ENCODE measurements around the gene GOLIM4.

The GOLIM4 gene

DNA sequence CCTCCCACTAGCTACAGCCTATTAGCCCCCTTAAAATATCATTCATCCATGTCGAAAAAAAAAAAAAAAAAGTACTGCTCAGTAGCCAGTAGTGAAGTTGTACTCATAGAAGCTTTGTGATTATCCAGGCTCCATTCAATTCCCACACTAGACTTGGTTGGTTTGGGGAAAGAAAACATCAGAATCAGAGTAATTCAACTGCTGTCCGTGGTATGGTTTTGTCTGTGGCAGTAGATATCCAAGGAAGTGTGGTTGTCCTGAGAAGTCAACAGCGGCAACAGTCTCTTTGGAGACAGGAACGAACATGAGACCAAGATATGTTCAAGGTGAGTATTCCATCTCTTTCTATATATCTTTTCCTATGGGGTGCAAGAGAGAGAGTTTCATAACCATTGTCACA is 99.2 kb downstream of the GOLIM4 start:
- no peak for DNase-seq (ENCODE audit: low read depth in 2 of 2)

DNA sequence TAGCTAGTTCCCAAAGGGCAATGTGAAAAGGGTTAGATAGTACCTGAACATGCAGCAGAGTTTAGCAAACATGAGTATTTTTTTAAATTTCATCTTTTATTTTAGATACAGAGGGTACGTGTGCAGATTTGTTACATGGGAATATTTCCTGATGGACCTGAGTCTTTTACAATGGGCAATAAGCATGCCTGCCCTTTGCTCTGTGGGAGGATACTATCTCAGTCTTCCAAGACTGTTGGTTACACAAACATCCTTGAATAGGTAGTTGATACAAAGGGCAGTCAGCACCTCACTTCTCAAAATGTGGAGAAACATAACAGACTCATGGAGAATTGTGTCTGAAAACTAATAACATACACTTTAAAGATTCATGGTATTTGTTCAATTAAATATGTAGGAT is 103.3 kb downstream of the GOLIM4 start:
- DNase-seq (ENCODE audit: low read depth in 2 of 2) = no peak

DNA sequence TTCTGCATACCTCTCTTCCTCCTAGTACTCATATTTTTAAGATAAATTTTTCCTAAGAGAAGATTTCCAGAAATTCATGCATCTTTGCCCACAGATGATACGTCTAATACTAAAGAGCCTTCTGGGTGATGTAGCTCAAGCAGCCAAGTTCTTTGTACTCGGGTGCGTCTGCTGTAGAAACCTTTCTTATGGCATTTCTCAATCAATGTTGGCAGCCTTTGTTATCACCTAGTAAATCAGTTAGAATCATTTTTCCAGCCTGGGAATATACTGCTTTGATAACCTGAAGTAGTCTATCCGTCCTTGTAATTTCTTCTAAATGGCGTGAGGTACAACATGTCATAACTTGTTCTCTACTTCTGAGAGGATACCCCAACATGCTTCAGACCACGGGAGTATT is 104.5 kb downstream of the GOLIM4 start:
- DNase-seq (ENCODE audit: low read depth in 2 of 2) = no peak

DNA sequence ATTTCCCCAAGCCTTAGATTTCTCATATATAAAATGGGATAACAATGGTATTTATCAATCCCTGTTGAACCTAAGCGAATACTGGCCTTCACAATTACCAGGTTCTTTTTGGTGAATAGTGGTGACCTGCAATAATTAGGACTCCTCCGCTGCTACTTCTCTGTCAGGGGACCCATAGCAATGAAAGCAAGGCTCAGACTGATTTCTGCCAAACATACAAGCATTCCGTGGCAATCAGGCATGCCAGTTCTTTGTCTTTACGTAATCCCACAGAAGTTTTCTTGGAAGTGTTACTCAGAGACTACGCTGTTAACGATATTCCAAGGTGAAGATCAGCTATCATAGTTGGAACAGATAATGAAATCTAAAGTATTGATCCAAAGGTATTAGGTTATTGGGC is 105.7 kb downstream of the GOLIM4 start:
- no peak for DNase-seq (ENCODE audit: low read depth in 2 of 2)

DNA sequence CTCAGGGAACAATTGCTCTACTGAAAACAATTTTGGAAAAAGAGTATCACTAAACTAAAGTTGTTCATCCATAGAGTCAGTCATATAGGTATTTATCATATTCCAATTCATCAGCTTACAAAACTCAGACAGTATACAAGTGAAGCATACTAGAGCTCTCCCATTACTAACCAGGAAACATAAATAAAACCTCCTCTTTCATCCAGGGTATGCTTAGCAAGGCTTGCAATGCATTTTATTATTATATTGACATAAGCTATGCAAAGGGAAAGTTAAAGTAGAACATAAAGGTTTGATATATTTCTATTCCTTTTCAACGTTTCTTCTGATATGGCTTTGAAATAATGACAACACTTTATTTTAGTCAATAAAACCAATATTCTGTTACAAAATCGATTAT is 106.7 kb downstream of the GOLIM4 start:
- DNase-seq (ENCODE audit: low read depth in 2 of 2) = no peak

DNA sequence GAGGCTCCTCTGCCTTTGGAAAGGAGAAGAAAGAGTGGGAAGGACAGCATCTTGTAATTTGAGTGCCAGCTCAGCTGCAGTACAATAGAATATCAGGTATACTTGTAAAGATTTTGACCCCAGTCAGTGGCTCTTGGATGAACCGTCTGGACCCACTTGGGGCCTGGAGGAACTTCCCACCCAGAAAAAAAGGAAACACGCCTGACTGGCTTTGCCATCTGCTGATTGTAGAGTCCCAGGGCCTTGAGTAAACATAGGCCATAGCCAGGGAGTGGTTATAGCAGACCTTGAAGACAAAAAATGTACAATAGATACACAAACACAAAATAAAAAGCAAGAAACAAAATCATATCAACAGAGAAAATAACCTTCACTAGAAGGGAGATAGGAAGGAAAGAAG is 112.1 kb downstream of the GOLIM4 start:
- DNase-seq (ENCODE audit: low read depth in 2 of 2) = no peak

DNA sequence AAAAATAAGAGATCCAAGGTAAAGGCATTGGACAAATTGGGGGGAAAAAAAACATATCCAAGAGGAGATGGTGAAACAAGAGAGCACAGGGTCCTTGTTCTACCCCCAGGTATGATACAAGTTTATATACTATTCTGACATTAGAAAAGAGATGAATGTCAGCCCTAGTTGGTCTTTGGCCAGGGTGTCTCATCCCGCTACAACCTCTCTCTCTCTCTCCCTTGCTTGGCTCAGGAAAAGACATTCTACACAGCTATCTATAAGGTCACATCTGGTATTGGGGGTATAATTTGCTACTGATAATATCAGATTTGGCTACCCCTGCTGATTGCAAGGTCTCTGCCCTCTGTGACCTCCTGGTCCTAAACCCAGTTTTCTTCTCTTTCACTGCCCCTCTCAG is 117.2 kb downstream of the GOLIM4 start:
- no peak for DNase-seq (ENCODE audit: low read depth in 2 of 2)

DNA sequence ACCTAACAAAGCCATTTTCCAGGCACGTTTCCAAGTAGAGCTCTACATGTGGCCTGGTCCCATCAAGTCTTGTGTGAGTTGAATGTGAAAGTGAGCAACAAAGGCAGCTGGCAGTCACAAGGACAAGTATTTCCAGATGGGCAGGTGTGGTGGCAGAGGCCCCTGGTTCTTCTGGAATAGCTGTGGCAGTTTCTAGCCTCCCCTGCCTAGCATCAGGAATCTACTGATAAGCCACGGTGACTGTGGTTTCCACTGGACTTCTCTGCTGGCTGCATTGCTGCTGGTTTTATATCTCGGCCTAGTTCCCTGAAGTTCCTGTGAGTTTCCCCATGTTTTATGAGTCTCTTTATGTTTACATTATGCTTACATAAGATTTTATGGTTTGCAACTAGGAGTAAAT is 117.7 kb downstream of the GOLIM4 start:
- DNase-seq (ENCODE audit: low read depth in 2 of 2) = no peak

DNA sequence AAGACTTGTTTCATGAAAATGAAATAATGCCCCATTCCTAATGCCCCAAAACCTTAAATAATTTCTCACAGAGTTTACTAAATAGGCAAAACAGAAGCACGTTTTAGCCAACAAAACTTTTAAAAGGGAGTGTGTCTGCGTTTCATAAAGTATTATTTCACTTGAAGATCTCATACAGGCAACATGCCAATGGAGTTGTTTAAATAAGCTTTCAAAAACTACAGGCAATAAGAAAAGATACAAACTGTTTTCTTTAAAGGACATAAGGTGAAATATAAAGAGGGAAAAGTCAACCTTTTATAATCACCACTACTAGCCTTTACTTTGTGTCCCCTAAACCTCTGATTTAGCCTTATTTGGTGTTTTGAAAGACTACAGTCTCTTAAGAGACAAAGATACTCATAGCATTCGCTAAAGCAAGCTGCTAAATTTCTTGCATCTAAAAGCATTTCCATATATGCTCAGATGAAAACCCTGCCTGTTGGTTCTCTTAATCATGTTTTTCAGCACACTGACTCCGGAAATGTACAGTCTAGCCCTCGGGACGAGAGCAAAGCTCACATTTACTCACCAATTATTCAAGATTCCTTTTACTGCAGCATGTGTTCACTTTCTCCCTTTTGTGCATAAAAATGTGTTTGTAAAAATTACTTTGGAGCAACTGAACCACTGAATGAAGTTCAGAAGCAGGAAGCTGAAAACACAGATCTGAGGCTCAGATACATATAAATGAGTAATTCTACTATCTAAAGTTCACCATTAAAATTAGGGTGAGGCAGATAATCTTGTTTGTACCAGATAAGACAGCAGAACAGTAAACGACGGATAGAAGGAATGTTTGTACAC is 119.0 kb downstream of the GOLIM4 start:
- no peak for DNase-seq (ENCODE audit: low read depth in 2 of 2)

DNA sequence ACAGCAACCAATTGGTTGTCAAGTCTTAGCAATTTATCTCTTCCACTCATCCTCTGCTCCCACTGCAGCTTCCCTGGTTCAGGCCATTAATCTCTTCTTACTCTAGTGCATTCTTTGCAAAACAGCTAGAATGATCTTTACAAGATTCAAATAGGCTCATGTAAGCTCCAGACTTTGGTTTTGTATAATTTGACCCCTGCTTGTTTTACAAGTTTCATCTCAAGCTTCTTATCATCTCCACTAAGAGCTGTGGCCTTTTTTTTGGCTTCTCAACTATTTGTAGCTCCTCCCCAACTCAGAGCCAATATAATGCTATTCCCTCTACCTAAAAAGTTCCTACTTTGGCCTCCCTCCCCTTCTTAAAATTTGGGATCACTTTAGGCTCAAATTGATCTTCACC is 121.8 kb downstream of the GOLIM4 start:
- DNase-seq (ENCODE audit: low read depth in 2 of 2) = no peak

DNA sequence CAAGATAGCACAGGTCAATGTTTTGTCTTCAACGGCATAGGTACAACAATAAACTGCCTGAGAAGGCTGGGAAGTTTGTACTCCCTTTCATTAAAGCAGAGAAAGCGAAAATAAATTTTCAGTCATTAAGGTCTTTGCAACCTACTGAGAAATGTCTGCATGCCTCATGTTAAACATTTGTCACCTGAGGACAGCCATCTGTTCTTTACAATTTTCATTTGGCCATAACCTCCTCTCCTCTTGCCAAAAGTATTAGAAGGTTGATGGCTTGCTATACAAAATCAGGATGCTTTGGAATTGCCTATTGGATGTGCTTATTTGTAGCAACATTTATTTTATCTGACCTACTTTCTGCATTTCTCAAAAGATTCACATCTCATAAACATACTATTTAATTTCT is 122.7 kb downstream of the GOLIM4 start:
- DNase-seq (ENCODE audit: low read depth in 2 of 2) = no peak

DNA sequence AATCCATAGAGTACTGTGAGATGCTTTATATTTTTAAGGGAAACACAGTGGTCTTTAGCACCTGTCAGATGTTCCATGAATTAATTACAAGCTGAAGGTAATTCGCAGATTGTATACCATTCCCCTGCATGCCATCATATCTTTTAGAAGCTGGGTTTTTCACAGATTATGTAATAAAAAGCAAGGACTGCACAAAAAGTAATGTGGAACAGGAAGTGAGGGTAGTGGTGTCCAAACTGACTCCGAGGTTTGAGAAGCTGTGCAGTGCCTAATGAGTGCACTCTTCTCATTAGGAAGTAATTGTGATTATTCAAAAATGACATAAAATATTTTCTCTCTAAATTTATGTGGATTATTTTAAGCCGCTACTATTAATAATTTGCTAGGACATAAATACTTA is 123.2 kb downstream of the GOLIM4 start:
- no peak for DNase-seq (ENCODE audit: low read depth in 2 of 2)

DNA sequence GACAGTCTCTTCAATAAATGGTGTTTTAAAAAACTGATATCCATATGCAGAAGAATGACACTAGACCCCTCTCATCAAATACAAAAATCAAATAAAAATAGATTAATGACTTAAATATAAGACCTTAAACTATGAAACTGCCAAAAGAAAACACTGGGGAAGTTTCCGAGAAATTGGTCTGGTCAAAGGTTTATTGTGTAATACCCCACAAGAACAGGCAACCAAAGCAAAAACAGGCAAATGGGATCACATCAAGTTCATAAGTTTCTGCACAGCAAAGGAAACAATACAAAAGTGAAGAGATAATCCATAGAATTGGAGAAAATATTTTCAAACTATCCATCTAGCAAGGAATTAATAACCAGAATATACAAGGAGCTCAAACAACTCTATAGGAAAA is 126.2 kb downstream of the GOLIM4 start:
- no peak for DNase-seq (ENCODE audit: low read depth in 2 of 2)

DNA sequence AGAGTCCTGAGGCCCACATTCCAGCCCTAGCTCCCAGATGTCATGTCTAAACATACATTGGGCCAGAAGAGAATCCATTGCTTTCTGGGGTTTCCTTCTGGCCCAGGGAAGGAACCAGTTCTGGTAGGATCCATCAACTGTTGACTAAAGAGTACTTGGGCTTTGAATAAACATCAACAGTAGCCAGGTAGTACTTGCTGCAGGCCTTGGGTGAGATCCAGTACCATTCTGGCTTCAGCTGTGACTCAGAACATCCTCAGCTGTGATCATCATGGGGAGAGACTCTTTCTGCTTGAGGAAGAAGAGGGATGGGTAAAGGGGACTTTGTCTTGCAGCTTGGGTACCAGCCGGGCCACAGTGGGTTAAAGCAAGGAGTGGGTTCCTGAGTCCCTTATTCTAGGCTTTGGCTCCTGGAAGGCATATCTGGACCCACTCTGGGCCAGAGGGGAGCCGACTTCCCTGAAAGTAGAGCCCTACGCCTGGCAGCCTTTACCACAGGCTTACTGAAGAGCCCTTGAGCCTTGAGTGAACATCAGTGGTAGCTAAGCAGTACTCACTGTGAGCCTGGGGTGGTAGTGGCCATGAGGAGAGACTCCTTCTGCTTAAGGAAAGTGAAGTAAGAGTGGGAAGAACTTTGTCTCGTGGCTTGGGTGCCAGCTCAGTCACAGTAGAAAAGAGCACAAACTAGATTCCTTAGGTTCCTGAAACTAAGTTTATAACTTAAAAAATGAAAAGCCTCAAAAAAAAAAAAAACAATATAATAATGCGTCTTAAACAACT is 128.3 kb downstream of the GOLIM4 start:
- DNase-seq (ENCODE audit: low read depth in 2 of 2) = no peak

Measured in fibroblast of skin of left quadriceps (primary cell).